ENCODE data around the gene KSR1. TPM values are rescaled to one million over a fixed set of nuclear protein-coding genes. Genes with fewer than 3 reads are reported as not detected.

Gene KSR1
- total and polyA plus RNA-seq, 3 donors from 2014 or later = 44.8 to 80.7 (median 63.7) TPM

DNA sequence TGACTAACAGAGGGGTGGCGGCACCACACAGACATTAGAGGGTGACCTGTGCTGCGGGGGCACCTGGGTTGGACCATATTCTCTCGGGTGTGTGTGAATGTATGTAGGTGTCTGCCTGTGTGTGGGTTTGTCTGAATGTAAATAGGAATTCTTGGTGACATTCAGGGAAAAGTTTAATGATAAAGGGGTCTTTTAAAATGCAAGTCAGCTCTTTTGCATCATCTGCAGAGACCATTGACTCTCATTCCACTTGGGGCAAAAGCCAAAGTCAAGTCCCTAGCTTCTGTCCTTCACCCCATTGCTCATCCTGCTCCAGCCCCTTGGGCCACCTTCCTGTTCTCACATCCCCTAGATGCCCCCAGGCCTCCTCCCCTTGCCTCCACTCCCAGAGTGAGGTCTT is 23.6 kb downstream of the KSR1 start:
- H3K4me3 ChIP-seq = no peak overlapping the region
- no peak for TF ChIP-seq POLR2A (IDR thresholded peaks at IDR 0.05)
- TF ChIP-seq, protein P1, sequence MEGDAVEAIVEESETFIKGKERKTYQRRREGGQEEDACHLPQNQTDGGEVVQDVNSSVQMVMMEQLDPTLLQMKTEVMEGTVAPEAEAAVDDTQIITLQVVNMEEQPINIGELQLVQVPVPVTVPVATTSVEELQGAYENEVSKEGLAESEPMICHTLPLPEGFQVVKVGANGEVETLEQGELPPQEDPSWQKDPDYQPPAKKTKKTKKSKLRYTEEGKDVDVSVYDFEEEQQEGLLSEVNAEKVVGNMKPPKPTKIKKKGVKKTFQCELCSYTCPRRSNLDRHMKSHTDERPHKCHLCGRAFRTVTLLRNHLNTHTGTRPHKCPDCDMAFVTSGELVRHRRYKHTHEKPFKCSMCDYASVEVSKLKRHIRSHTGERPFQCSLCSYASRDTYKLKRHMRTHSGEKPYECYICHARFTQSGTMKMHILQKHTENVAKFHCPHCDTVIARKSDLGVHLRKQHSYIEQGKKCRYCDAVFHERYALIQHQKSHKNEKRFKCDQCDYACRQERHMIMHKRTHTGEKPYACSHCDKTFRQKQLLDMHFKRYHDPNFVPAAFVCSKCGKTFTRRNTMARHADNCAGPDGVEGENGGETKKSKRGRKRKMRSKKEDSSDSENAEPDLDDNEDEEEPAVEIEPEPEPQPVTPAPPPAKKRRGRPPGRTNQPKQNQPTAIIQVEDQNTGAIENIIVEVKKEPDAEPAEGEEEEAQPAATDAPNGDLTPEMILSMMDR (IDR thresholded peaks at IDR 0.05) = no peak
- no peaks in the 10 kb centered on the region for H3K27me3 ChIP-seq
- 95 to 96% methylated on average over 3 of the region's 3 CpGs for WGBS, 2 donors
- H3K9me3 ChIP-seq = no peaks in the 10 kb centered on the region
- no peaks in the 10 kb centered on the region for H3K4me1 ChIP-seq
- H3K27ac ChIP-seq = no peak overlapping the region
- intact Hi-C loops (cut with DNase I; ENCODE audit: low total_unique reads) = no loop called here
- DNase-seq = no peak
- H3K36me3 ChIP-seq (ENCODE audit: low read depth, missing control alignments) = no peaks in the 10 kb centered on the region

GRCh38 chr17:27480699-27481098 is 24.5 kb downstream of the KSR1 start:
- no peak for TF ChIP-seq POLR2A (IDR thresholded peaks at IDR 0.05)
- TF ChIP-seq, protein P1 (IDR thresholded peaks at IDR 0.05) = no peak
- 82 to 83% methylated on average over 4 of the region's 4 CpGs for WGBS, 2 donors
- intact Hi-C loops (cut with DNase I; ENCODE audit: low total_unique reads) = no loop called here

GRCh38 chr17:27481327-27481726 is 25.1 kb downstream of the KSR1 start:
- no peaks in the 10 kb centered on the region for H3K4me1 ChIP-seq
- H3K27ac ChIP-seq = no peak overlapping the region
- no peak overlapping the region for H3K4me3 ChIP-seq
- no peaks in the 10 kb centered on the region for H3K9me3 ChIP-seq
- intact Hi-C loops (cut with DNase I; ENCODE audit: low total_unique reads) = no loop called here
- TF ChIP-seq POLR2A (IDR thresholded peaks at IDR 0.05) = no peak
- TF ChIP-seq, protein P1 (IDR thresholded peaks at IDR 0.05) = no peak
- no peak for DNase-seq
- 80 to 83% methylated on average over 3 to 4 of the region's 4 CpGs for WGBS, 2 donors
- no peaks in the 10 kb centered on the region for H3K27me3 ChIP-seq
- no peaks in the 10 kb centered on the region for H3K36me3 ChIP-seq (ENCODE audit: low read depth, missing control alignments)

More at GRCh38 chr17:27480699-27481098, 24.5 kb downstream of the KSR1 start:
- Histone ChIP-seq H3K27ac (no peak overlapping the region), H3K4me3 (no peak overlapping the region), H3K27me3 (no peaks in the 10 kb centered on the region), H3K4me1 (no peaks in the 10 kb centered on the region), H3K9me3 (no peaks in the 10 kb centered on the region), H3K36me3 (ENCODE audit: low read depth, missing control alignments) (no peaks in the 10 kb centered on the region)
- DNase-seq = no peak

- intact Hi-C loops (cut with DNase I; ENCODE audit: low total_unique reads) = no loop called here
- 80 to 82% methylated on average over 2 of the region's 2 CpGs for WGBS, 2 donors
- Histone ChIP-seq H3K4me3 (no peak overlapping the region), H3K27ac (no peak overlapping the region), H3K27me3 (no peaks in the 10 kb centered on the region), H3K9me3 (no peaks in the 10 kb centered on the region), H3K36me3 (ENCODE audit: low read depth, missing control alignments) (no peaks in the 10 kb centered on the region), H3K4me1 (no peaks in the 10 kb centered on the region)
- no peak for TF ChIP-seq POLR2A (IDR thresholded peaks at IDR 0.05)
- TF ChIP-seq, protein P1 (IDR thresholded peaks at IDR 0.05) = no peak
- no peak for DNase-seq
These were observed 28.9 kb downstream of the KSR1 start for GRCh38 chr17:27485125-27485524.

GRCh38 chr17:27485716-27486495 is 29.7 kb downstream of the KSR1 start:
- intact Hi-C loops (cut with DNase I; ENCODE audit: low total_unique reads) = no loop called here
- no peaks in the 10 kb centered on the region for H3K36me3 ChIP-seq (ENCODE audit: low read depth, missing control alignments)
- no peaks in the 10 kb centered on the region for H3K27me3 ChIP-seq
- H3K4me3 ChIP-seq = no peak overlapping the region
- no peak overlapping the region for H3K27ac ChIP-seq
- TF ChIP-seq POLR2A (IDR thresholded peaks at IDR 0.05) = no peak
- TF ChIP-seq, protein P1 (IDR thresholded peaks at IDR 0.05) = no peak
- no peaks in the 10 kb centered on the region for H3K4me1 ChIP-seq
- no peaks in the 10 kb centered on the region for H3K9me3 ChIP-seq
- DNase-seq = no peak
- WGBS, 2 donors = 79 to 84% methylated on average over 8 of the region's 8 CpGs

All from testis (tissue), 3 donors.